Gastroesophageal sphincter (tissue), 3 donors: Measurements from ENCODE around the gene SDK1.

ENCODE experiments used
- POLR2A ChIP-seq, 2 donors: fragments of 450-650 bp; IDR thresholded peaks; one replicate each; pipeline ENCODE4 v1.6.1; 2017; ENCODE audit warnings: antibody characterized with exemption in 2 of 2, mild to moderate bottlenecking in 2 of 2, moderate library complexity in 1 of 2
- TF ChIP-seq, protein P1 (sequence below), 4 experiments: fragments of 200-600 bp in 2 of 4; fragments of 450-650 bp in 2 of 4; sonication (generic) in 1 of 4; IDR thresholded peaks; one replicate each; pipeline ENCODE4 v1.5.1; 2017 to 2019; ENCODE audit warnings: antibody characterized with exemption in 4 of 4, mild to moderate bottlenecking in 2 of 4, moderate library complexity in 2 of 4

DNA sequence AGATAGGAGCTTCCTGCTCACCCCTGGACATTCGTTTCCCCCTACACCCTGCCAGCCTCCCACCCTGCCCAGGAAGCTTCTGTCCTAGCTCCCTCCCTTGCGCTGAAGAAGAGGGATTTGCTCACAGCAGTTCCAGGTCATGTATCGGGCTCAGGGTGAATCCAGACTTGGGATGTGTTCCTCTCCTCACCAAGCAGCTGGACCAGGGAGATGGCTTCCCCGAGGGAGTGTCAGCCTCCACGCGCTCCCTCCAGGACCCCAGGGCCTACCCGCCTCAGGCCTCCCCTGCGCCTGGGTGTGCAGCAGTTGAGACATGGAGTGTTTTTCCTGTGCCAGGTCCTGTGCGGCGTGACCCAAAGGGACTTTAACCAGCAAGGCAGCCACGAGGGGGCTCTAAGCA, 945.5 kb downstream of the SDK1 start:
- no peak for TF ChIP-seq POLR2A (IDR thresholded peaks at IDR 0.05)
- TF ChIP-seq, protein P1, sequence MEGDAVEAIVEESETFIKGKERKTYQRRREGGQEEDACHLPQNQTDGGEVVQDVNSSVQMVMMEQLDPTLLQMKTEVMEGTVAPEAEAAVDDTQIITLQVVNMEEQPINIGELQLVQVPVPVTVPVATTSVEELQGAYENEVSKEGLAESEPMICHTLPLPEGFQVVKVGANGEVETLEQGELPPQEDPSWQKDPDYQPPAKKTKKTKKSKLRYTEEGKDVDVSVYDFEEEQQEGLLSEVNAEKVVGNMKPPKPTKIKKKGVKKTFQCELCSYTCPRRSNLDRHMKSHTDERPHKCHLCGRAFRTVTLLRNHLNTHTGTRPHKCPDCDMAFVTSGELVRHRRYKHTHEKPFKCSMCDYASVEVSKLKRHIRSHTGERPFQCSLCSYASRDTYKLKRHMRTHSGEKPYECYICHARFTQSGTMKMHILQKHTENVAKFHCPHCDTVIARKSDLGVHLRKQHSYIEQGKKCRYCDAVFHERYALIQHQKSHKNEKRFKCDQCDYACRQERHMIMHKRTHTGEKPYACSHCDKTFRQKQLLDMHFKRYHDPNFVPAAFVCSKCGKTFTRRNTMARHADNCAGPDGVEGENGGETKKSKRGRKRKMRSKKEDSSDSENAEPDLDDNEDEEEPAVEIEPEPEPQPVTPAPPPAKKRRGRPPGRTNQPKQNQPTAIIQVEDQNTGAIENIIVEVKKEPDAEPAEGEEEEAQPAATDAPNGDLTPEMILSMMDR (IDR thresholded peaks at IDR 0.05) = no peak
